ENCODE results near the gene ACHE. TPM values are rescaled to one million over a fixed set of nuclear protein-coding genes. Genes with fewer than 3 reads are reported as not detected.
A peak's percentile ranks its signal among the peaks of the same experiment; 100 is the strongest.
"Not testable (repeated sequence)": the region's sequence is repeated elsewhere in the genome, so short reads cannot be mapped to it uniquely, and the experiment has no call there.

Gene ACHE
- 10 to 100 TPM; 14.7 to 71.4 TPM for total RNA-seq
- 100 to 1,000 TPM in 1 of 2 donors, 10 to 100 TPM in 1; 96.8 to 108 TPM for polyA plus RNA-seq (ENCODE audit: insufficient read length in 2 of 2)
- long read RNA-seq, donor 1, transcript ACHE-204 (4 exons, 2,218 nt): major isoform, 11 of 49 reads
- long read RNA-seq, donor 1, partial matches to known transcripts: 23 of 49 reads
- long read RNA-seq, donor 1, other reads (novel, unspliced or antisense): 7 of 49 reads
- long read RNA-seq, donor 2, transcript ACHE-204 (4 exons, 2,218 nt): major isoform, 6 of 10 reads
- long read RNA-seq, donor 2, partial matches to known transcripts: 0 of 10 reads
- long read RNA-seq, donor 2, other reads (novel, unspliced or antisense): 0 of 10 reads
- long read RNA-seq, donor 3, partial matches to known transcripts: 5 of 10 reads
- long read RNA-seq, donor 3, other reads (novel, unspliced or antisense): 0 of 10 reads
- long read RNA-seq, donor 4: 0 reads

GRCh38 chr7:100895701-100895955 is at the start of gene ACHE:
Gene ACHE (minus strand): TSS chr7:100895888. CDS start chr7:100894232, 1,656 bp downstream.
- Histone ChIP-seq H3K4me1 (ENCODE audit: control insufficient read depth, insufficient read depth, low read length) (peaks cover 48% of the 10 kb centered on the region), H3K27ac (ENCODE audit: low read depth, low read length) (peak within 1 kb of the TSS; percentile 57), H3K27me3 (ENCODE audit: control insufficient read depth, insufficient read depth, low read length) (peaks cover 19% of the 10 kb centered on the region), H3K36me3 (ENCODE audit: control insufficient read depth, insufficient read depth, low read length) (peaks cover 28% of the 10 kb centered on the region), H3K4me3 (ENCODE audit: low read depth, low read length) (peak within 1 kb of the TSS; percentile 53), H3K9me3 (ENCODE audit: control insufficient read depth, insufficient read depth, low read length) (no peaks in the 10 kb centered on the region)
- 0% methylated on average over 19 of the region's 32 CpGs for WGBS (ENCODE audit: insufficient coverage)
- no peak for DNase-seq (ENCODE audit: low read depth in 4 of 6, low spot score in 6 of 6)

- no peak for DNase-seq (ENCODE audit: low read depth in 4 of 6, low spot score in 6 of 6)
- 79% methylated on average over 2 of the region's 4 CpGs for WGBS (ENCODE audit: insufficient coverage)
- H3K27ac ChIP-seq (ENCODE audit: low read depth, low read length): no peak overlapping the region
- no peaks in the 10 kb centered on the region for H3K36me3 ChIP-seq (ENCODE audit: control insufficient read depth, insufficient read depth, low read length)
- no peak overlapping the region for H3K4me3 ChIP-seq (ENCODE audit: low read depth, low read length)
- H3K4me1 ChIP-seq (ENCODE audit: control insufficient read depth, insufficient read depth, low read length): peaks cover under 1% of the 10 kb centered on the region
- H3K9me3 ChIP-seq (ENCODE audit: control insufficient read depth, insufficient read depth, low read length): peaks cover 2% of the 10 kb centered on the region
- peaks cover 4% of the 10 kb centered on the region for H3K27me3 ChIP-seq (ENCODE audit: control insufficient read depth, insufficient read depth, low read length)
Measured at GRCh38 chr7:100944138-100944537, 48.5 kb upstream of the ACHE start.

- no peak for DNase-seq (ENCODE audit: low read depth in 4 of 6, low spot score in 6 of 6)
- no peaks in the 10 kb centered on the region for H3K36me3 ChIP-seq (ENCODE audit: control insufficient read depth, insufficient read depth, low read length)
- H3K27ac ChIP-seq (ENCODE audit: low read depth, low read length): no peak overlapping the region
- H3K27me3 ChIP-seq (ENCODE audit: control insufficient read depth, insufficient read depth, low read length): no peaks in the 10 kb centered on the region
- peaks cover 2% of the 10 kb centered on the region for H3K9me3 ChIP-seq (ENCODE audit: control insufficient read depth, insufficient read depth, low read length)
- WGBS (ENCODE audit: insufficient coverage): 75% methylated on average over 3 of the region's 5 CpGs
- H3K4me1 ChIP-seq (ENCODE audit: control insufficient read depth, insufficient read depth, low read length): no peaks in the 10 kb centered on the region
- no peak overlapping the region for H3K4me3 ChIP-seq (ENCODE audit: low read depth, low read length)
Measured at GRCh38 chr7:100943693-100944092, 48.0 kb upstream of the ACHE start.

GRCh38 chr7:100942045-100942774 is 46.5 kb upstream of the ACHE start:
- Histone ChIP-seq H3K36me3 (ENCODE audit: control insufficient read depth, insufficient read depth, low read length) (no peaks in the 10 kb centered on the region), H3K27ac (ENCODE audit: low read depth, low read length) (no peak overlapping the region), H3K4me1 (ENCODE audit: control insufficient read depth, insufficient read depth, low read length) (no peaks in the 10 kb centered on the region), H3K4me3 (ENCODE audit: low read depth, low read length) (no peak overlapping the region), H3K27me3 (ENCODE audit: control insufficient read depth, insufficient read depth, low read length) (no peaks in the 10 kb centered on the region), H3K9me3 (ENCODE audit: control insufficient read depth, insufficient read depth, low read length) (peaks cover 2% of the 10 kb centered on the region)
- WGBS (ENCODE audit: insufficient coverage): 100% methylated on average over 2 of the region's 9 CpGs
- peak in 1 of 6 donors; percentile 18 for DNase-seq (ENCODE audit: low read depth in 4 of 6, low spot score in 6 of 6)

GRCh38 chr7:100936167-100936566 is 40.5 kb upstream of the ACHE start:
- not testable (repeated sequence) for DNase-seq (ENCODE audit: low read depth in 4 of 6, low spot score in 6 of 6); H3K27ac ChIP-seq (ENCODE audit: low read depth, low read length)
- WGBS (ENCODE audit: insufficient coverage): 95% methylated on average over 4 of the region's 7 CpGs

GRCh38 chr7:100935381-100935780 is 39.7 kb upstream of the ACHE start:
- not testable (repeated sequence) for H3K27ac ChIP-seq (ENCODE audit: low read depth, low read length); H3K27me3 ChIP-seq (ENCODE audit: control insufficient read depth, insufficient read depth, low read length); H3K36me3 ChIP-seq (ENCODE audit: control insufficient read depth, insufficient read depth, low read length); H3K4me1 ChIP-seq (ENCODE audit: control insufficient read depth, insufficient read depth, low read length); DNase-seq (ENCODE audit: low read depth in 4 of 6, low spot score in 6 of 6); H3K4me3 ChIP-seq (ENCODE audit: low read depth, low read length); H3K9me3 ChIP-seq (ENCODE audit: control insufficient read depth, insufficient read depth, low read length)
- WGBS (ENCODE audit: insufficient coverage): no CpG with 5 or more reads among the region's 2 CpGs

More at GRCh38 chr7:100936167-100936566, 40.5 kb upstream of the ACHE start:
- not testable (repeated sequence) for H3K36me3 ChIP-seq (ENCODE audit: control insufficient read depth, insufficient read depth, low read length); H3K4me3 ChIP-seq (ENCODE audit: low read depth, low read length); H3K9me3 ChIP-seq (ENCODE audit: control insufficient read depth, insufficient read depth, low read length); H3K27me3 ChIP-seq (ENCODE audit: control insufficient read depth, insufficient read depth, low read length); H3K4me1 ChIP-seq (ENCODE audit: control insufficient read depth, insufficient read depth, low read length)

GRCh38 chr7:100933734-100934133 is 38.0 kb upstream of the ACHE start:
- Histone ChIP-seq H3K36me3 (ENCODE audit: control insufficient read depth, insufficient read depth, low read length) (no peaks in the 10 kb centered on the region), H3K27ac (ENCODE audit: low read depth, low read length) (no peak overlapping the region), H3K27me3 (ENCODE audit: control insufficient read depth, insufficient read depth, low read length) (no peaks in the 10 kb centered on the region), H3K4me3 (ENCODE audit: low read depth, low read length) (no peak overlapping the region), H3K9me3 (ENCODE audit: control insufficient read depth, insufficient read depth, low read length) (peaks cover 2% of the 10 kb centered on the region), H3K4me1 (ENCODE audit: control insufficient read depth, insufficient read depth, low read length) (no peaks in the 10 kb centered on the region)
- no peak for DNase-seq (ENCODE audit: low read depth in 4 of 6, low spot score in 6 of 6)
- WGBS (ENCODE audit: insufficient coverage): 28% methylated on average over 2 of the region's 4 CpGs

- Histone ChIP-seq H3K36me3 (ENCODE audit: control insufficient read depth, insufficient read depth, low read length) (no peaks in the 10 kb centered on the region), H3K9me3 (ENCODE audit: control insufficient read depth, insufficient read depth, low read length) (peaks cover 2% of the 10 kb centered on the region), H3K27ac (ENCODE audit: low read depth, low read length) (no peak overlapping the region), H3K27me3 (ENCODE audit: control insufficient read depth, insufficient read depth, low read length) (no peaks in the 10 kb centered on the region), H3K4me1 (ENCODE audit: control insufficient read depth, insufficient read depth, low read length) (no peaks in the 10 kb centered on the region), H3K4me3 (ENCODE audit: low read depth, low read length) (no peak overlapping the region)
- 100% methylated on average over 1 of the region's 1 CpG for WGBS (ENCODE audit: insufficient coverage)
- DNase-seq (ENCODE audit: low read depth in 4 of 6, low spot score in 6 of 6): no peak
Measured at GRCh38 chr7:100929808-100930174, 34.1 kb upstream of the ACHE start.

- DNase-seq (ENCODE audit: low read depth in 4 of 6, low spot score in 6 of 6); H3K36me3 ChIP-seq (ENCODE audit: control insufficient read depth, insufficient read depth, low read length); H3K27me3 ChIP-seq (ENCODE audit: control insufficient read depth, insufficient read depth, low read length); H3K9me3 ChIP-seq (ENCODE audit: control insufficient read depth, insufficient read depth, low read length); H3K4me1 ChIP-seq (ENCODE audit: control insufficient read depth, insufficient read depth, low read length); H3K4me3 ChIP-seq (ENCODE audit: low read depth, low read length); H3K27ac ChIP-seq (ENCODE audit: low read depth, low read length): not testable (repeated sequence)
- 58% methylated on average over 4 of the region's 4 CpGs for WGBS (ENCODE audit: insufficient coverage)
Measured at GRCh38 chr7:100923616-100924015, 27.9 kb upstream of the ACHE start.

- DNase-seq (ENCODE audit: low read depth in 4 of 6, low spot score in 6 of 6): no peak
- H3K4me1 ChIP-seq (ENCODE audit: control insufficient read depth, insufficient read depth, low read length): no peaks in the 10 kb centered on the region
Measured at GRCh38 chr7:100921039-100921438, 25.4 kb upstream of the ACHE start.

More at GRCh38 chr7:100921039-100921438, 25.4 kb upstream of the ACHE start:
- H3K4me3 ChIP-seq (ENCODE audit: low read depth, low read length): no peak overlapping the region
- no peak overlapping the region for H3K27ac ChIP-seq (ENCODE audit: low read depth, low read length)
- H3K27me3 ChIP-seq (ENCODE audit: control insufficient read depth, insufficient read depth, low read length): no peaks in the 10 kb centered on the region
- H3K36me3 ChIP-seq (ENCODE audit: control insufficient read depth, insufficient read depth, low read length): no peaks in the 10 kb centered on the region
- H3K9me3 ChIP-seq (ENCODE audit: control insufficient read depth, insufficient read depth, low read length): no peaks in the 10 kb centered on the region
